Measurements from ENCODE around the gene A4GALT. TPM values are rescaled to one million over a fixed set of nuclear protein-coding genes. Genes with fewer than 3 reads are reported as not detected.

A4GALT gene
- total RNA-seq, 4 donors from 2014 or later: 5.8 to 13.3 (median 8.6) TPM

DNA sequence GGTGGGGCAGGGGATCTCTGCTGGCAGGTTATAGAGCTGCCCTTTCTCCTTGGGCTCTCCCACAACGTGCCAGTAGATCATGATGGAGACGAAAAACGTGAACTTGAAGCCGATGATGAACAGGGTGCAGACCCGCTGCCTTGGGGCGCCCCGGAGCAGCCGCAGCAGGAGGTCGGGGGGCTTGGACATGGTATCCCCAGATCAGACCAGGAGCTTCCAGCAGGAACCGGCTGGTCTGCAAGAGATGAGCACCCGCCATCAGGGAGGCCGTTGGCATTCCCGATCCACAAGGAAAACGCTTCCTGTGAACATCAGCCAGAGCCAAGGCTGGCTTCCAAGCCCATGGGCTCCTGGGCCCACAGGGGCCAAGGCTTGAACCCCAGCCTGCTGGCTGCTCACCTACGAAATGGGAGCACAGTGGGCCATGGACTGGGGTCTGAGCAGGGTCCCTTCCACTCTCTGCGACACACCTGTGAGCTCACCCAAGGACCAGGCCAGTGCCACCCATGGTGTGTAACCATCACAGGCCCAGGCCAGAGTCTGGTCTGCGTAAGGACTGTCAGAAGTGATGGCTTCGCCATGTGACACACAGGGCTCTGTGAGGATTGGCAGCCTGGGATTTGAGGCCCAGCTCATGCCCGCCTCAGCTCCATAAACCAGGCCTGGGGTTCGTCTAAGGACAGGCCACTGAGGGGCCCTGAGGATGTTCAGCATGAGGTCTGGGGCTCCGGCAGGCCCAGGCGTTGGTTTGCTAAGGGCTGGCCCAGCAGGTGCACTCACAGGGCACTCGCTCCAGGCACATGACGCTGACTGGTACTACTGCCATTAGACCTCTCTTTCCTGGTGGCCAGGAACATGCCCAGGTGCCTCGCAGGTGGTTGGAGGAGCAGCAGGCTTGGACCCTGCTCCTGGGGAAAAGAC is 26.6 kb downstream of the A4GALT start:
- in situ Hi-C loops (cut with MboI; ENCODE audit: low sequenced_read_pairs in 4 of 4): no loop called here
- Histone ChIP-seq H3K9me3 (no peaks in the 10 kb centered on the region), H3K4me3 (no peak overlapping the region), H3K27me3 (no peaks in the 10 kb centered on the region), H3K36me3 (no peaks in the 10 kb centered on the region), H3K27ac (peak overlapping the region; percentile 87 to 98 (median 92)), H3K4me1 (peaks cover 66% of the 10 kb centered on the region in 2 donors)
- DNase-seq (no peak), ATAC-seq (no peak)
- intact Hi-C loops (cut with DNase I; ENCODE audit: low total_unique reads): no loop called here
- TF ChIP-seq, protein P1, sequence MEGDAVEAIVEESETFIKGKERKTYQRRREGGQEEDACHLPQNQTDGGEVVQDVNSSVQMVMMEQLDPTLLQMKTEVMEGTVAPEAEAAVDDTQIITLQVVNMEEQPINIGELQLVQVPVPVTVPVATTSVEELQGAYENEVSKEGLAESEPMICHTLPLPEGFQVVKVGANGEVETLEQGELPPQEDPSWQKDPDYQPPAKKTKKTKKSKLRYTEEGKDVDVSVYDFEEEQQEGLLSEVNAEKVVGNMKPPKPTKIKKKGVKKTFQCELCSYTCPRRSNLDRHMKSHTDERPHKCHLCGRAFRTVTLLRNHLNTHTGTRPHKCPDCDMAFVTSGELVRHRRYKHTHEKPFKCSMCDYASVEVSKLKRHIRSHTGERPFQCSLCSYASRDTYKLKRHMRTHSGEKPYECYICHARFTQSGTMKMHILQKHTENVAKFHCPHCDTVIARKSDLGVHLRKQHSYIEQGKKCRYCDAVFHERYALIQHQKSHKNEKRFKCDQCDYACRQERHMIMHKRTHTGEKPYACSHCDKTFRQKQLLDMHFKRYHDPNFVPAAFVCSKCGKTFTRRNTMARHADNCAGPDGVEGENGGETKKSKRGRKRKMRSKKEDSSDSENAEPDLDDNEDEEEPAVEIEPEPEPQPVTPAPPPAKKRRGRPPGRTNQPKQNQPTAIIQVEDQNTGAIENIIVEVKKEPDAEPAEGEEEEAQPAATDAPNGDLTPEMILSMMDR (IDR thresholded peaks at IDR 0.05 in 4 of 5, conservative IDR thresholded peaks at IDR 0.05 in 1 of 5): no peak
- TF ChIP-seq POLR2A (IDR thresholded peaks at IDR 0.05): no peak

DNA sequence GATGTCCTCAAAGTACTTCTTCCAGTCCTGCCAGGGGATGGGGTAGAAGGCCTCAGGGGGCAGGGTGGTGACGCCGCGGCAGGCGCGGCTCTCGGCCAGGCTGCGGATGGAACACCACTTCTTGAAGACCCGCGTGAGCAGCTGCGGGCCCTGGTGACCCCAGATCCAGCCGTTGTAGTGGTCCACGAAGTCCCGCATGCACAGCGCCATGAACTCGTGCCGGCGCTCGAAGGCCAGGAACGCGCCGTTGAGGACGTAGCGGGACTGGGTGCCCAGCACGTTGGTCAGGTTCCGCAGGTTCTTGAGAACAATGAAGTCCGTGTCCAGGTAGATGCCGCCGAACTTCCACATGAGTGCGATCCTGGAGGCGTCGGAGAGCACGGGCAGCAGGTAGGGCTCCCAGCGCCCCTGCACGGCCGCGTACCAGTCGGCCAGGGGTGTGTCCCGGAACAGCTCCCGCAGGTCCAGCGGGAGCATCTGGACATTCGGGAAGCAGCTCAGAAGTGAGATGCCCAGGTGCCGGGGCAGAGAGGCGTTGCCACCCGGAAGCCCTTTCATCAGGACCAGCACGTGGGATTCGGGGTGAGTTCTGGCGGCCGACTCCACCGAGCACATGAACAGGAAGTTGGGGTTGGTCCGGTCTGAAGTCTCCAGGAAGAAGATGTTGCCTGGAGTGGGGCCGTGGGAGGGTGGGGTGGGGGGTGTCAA is 27.5 kb downstream of the A4GALT start:
- in situ Hi-C loops (cut with MboI; ENCODE audit: low sequenced_read_pairs in 4 of 4) (no loop called here), intact Hi-C loops (cut with DNase I; ENCODE audit: low total_unique reads) (no loop called here)
- DNase-seq (no peak), ATAC-seq (no peak)
- peaks cover 64 to 66% of the 10 kb centered on the region in 2 donors for H3K4me1 ChIP-seq
- no peak overlapping the region for H3K4me3 ChIP-seq
- H3K9me3 ChIP-seq: no peaks in the 10 kb centered on the region
- no peaks in the 10 kb centered on the region for H3K36me3 ChIP-seq
- no peak for TF ChIP-seq POLR2A (IDR thresholded peaks at IDR 0.05)
- TF ChIP-seq, protein P1 (IDR thresholded peaks at IDR 0.05 in 4 of 5, conservative IDR thresholded peaks at IDR 0.05 in 1 of 5): no peak
- H3K27ac ChIP-seq: peak overlapping the region in 3 of 4 donors; percentile 52 to 98 (median 65)
- H3K27me3 ChIP-seq: no peaks in the 10 kb centered on the region

DNA sequence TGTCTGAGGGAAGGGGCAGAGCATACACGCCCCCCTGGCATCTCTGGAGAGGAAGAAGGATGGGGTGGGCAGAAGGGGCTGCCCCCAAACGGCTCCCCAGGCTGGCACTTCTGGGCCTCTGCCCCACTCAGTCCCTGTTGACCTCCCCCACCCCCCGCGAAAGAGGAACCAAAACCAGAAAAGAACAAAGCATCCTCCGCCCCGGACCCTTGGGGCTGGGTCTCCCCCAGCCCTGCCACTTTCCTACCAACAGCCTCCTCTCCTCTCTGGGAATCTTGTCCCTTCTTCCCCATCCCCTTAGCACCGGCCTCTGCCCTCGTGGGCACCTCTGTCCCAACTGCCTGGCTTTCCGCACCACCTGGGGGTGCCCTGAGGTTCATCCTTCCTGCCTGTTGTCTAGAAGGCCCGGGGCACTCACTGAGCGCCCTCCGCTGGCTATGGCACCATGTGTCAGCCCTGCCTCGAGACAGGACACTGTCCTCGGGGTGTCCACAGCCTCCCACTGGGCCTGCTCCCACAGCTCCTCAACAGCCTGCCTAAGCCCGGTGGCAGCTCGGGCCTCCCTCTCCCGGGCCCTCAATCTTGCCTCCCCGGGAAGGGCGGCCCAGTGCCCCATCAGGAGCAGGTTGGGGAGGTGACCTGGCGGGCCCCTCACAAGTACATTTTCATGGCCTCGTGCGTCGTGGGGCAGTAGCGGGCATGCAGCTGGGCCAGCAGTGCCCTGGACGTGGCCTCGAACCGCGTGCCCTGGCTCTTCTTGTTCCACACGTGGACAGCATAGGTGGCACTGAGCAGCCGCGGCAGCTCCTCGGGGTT is 28.2 kb downstream of the A4GALT start:
- Histone ChIP-seq H3K4me3 (no peak overlapping the region), H3K36me3 (no peaks in the 10 kb centered on the region), H3K27me3 (no peaks in the 10 kb centered on the region), H3K4me1 (peaks cover 64 to 65% of the 10 kb centered on the region in 2 donors), H3K27ac (peak overlapping the region; percentile 52 to 99 (median 59)), H3K9me3 (no peaks in the 10 kb centered on the region)
- in situ Hi-C loops (cut with MboI; ENCODE audit: low sequenced_read_pairs in 4 of 4) (no loop called here), intact Hi-C loops (cut with DNase I; ENCODE audit: low total_unique reads) (no loop called here)
- DNase-seq (no peak), ATAC-seq (no peak)
- TF ChIP-seq, protein P1 (IDR thresholded peaks at IDR 0.05 in 4 of 5, conservative IDR thresholded peaks at IDR 0.05 in 1 of 5): no peak
- TF ChIP-seq POLR2A (IDR thresholded peaks at IDR 0.05): no peak

DNA sequence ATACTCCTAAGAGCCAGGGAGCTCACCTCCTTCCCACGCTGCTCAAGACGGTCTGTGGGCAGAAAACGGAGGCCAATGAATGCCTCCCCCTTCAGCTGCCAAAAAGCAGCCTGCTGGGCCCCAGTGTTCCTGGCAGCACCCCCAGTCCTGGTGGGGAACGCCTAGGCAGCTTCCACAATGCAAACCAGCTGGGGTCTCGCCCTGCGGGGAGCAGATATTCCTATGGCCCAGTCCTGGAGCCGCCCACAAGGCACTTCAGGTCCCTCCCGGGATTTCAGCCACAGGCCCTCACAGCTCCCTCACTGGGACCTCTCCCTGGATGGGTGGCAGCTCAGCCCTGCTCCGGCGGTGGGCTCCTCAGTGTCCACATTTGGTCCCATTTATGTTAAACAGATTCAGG is 29.2 kb downstream of the A4GALT start:
- DNase-seq: no peak
- intact Hi-C loops (cut with DNase I; ENCODE audit: low total_unique reads): no loop called here

More for the DNA sequence above, 29.2 kb downstream of the A4GALT start:
- no peak overlapping the region for H3K4me3 ChIP-seq
- H3K27ac ChIP-seq: peak overlapping the region; percentile 52 to 99 (median 59)
- no peaks in the 10 kb centered on the region for H3K9me3 ChIP-seq
- in situ Hi-C loops (cut with MboI; ENCODE audit: low sequenced_read_pairs in 4 of 4): no loop called here
- no peaks in the 10 kb centered on the region for H3K36me3 ChIP-seq
- no peak for ATAC-seq
- TF ChIP-seq, protein P1 (IDR thresholded peaks at IDR 0.05 in 4 of 5, conservative IDR thresholded peaks at IDR 0.05 in 1 of 5): no peak
- TF ChIP-seq POLR2A (IDR thresholded peaks at IDR 0.05): no peak
- no peaks in the 10 kb centered on the region for H3K27me3 ChIP-seq
- peaks cover 64 to 65% of the 10 kb centered on the region in 2 donors for H3K4me1 ChIP-seq

All from gastrocnemius medialis (tissue), 4 donors.